ENCODE data around the gene ATG4A.

The ATG4A gene

DNA sequence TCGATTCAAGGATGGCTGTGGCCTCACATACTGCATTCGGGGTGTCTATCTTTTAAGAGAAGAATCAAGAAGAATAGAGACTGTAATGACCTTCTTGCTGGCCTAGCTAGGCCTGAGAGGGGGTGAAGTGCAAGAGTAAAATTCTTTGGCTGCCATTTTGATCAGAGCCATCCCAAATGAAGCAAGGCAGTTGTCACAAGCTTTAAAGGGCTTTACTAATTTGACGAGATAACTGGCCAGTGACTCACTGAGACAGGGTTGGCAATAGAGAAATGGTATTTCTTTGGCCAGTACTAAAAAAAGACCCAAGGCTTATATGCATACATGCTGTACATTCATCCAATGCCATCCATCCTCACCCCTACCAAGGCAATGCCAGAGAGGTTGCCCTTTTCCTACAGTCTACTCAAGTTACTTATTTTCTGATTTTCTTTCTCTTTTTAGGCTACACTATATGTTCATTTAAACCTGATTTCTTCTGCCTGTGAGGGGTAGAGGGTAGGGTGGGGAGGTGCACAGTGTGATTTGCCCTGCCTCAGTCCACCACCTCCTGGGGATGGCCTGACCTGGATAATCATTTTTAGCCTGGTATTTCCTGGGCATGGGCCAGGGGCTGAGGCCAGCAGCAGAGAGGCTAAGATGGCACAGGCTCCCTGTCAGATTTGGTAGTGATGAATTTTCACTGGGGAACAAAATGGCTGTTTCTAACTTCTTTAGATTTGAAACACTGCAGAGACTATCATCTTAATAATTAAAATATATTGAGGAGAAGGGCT lies 32.2 kb downstream of the ATG4A start:
- Histone ChIP-seq H2BK120ac (ENCODE audit: low read depth, low read length) (no peak overlapping the region), H3K79me1 (replicated peaks; ENCODE audit: low read length, poor library complexity, severe bottlenecking) (no peaks in the 10 kb centered on the region), H2BK5ac (ENCODE audit: low read depth, low read length, poor library complexity, severe bottlenecking) (no peak overlapping the region), H3K4me2 (ENCODE audit: low read length, poor library complexity, severe bottlenecking) (no peak overlapping the region), H3K9me3 (ENCODE audit: control insufficient read depth, low read length) (no peaks in the 10 kb centered on the region), H2BK15ac (ENCODE audit: low read depth, poor library complexity, severe bottlenecking) (no peak overlapping the region), H4K8ac (ENCODE audit: low read length) (no peak overlapping the region), H3K14ac (ENCODE audit: low read length in 2 of 2) (no peak overlapping the region), H3K36me3 (ENCODE audit: control insufficient read depth in 1 of 2, insufficient read depth in 2 of 2, low read depth in 1 of 2, low read length in 2 of 2) (peaks cover 0 to 10% of the 10 kb centered on the region in 2 experiments), H3K27ac (ENCODE audit: low read length, poor library complexity, severe bottlenecking) (no peak overlapping the region), H3K4me1 (ENCODE audit: control insufficient read depth, insufficient read depth, low read depth, low read length) (peaks cover 2% of the 10 kb centered on the region), H3K27me3 (ENCODE audit: control insufficient read depth in 1 of 2, insufficient read depth in 1 of 2, low read length in 2 of 2) (peaks cover 0 to 31% of the 10 kb centered on the region in 2 experiments), H3K18ac (ENCODE audit: low read depth in 1 of 2, low read length in 2 of 2) (peak overlapping the region in 1 of 2 experiments; percentile 21), H3K23ac (ENCODE audit: low read length in 2 of 2) (no peak overlapping the region), H2AK5ac (ENCODE audit: low read length, severe bottlenecking) (no peak overlapping the region), H4K91ac (ENCODE audit: low read length) (peak overlapping the region; percentile 27), H3K4ac (ENCODE audit: low read depth in 1 of 2, low read length in 2 of 2) (no peak overlapping the region), H2BK12ac (ENCODE audit: low read length in 2 of 2) (no peak overlapping the region), H3K9ac (ENCODE audit: low read length) (peak overlapping the region; percentile 57), H3K4me3 (ENCODE audit: insufficient read depth in 1 of 2, low read depth in 1 of 2, low read length in 2 of 2) (no peak overlapping the region), H2AFZ (ENCODE audit: low read depth, low read length) (no peak overlapping the region)
- WGBS: 97% methylated on average over 3 of the region's 3 CpGs
- no peak for DNase-seq

DNA sequence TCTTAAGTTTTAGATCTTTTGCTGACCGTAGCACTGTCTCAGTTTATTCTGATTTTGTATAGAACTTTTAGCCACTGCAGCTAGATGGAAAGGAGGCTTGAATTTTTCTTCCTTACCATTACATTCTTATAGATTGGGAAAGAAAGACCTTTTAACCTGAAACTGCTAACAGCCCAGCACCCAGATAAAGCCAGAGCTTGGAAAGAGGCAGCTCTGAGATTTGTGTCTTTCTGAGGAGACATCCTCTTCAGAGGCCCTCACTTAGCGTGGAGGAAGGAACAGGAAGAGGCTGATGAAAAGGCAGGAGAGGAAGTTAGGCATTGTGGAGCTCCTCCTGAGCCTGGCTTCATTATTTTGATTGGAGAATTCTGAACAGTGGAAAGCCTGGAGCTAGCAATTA lies 35.1 kb downstream of the ATG4A start:
- Histone ChIP-seq H2BK5ac (ENCODE audit: low read depth, low read length, poor library complexity, severe bottlenecking) (no peak overlapping the region), H2AFZ (ENCODE audit: low read depth, low read length) (no peak overlapping the region), H4K91ac (ENCODE audit: low read length) (no peak overlapping the region), H3K9me3 (ENCODE audit: control insufficient read depth, low read length) (no peaks in the 10 kb centered on the region), H3K4me2 (ENCODE audit: low read length, poor library complexity, severe bottlenecking) (no peak overlapping the region), H2BK12ac (ENCODE audit: low read length in 2 of 2) (no peak overlapping the region), H4K8ac (ENCODE audit: low read length) (no peak overlapping the region), H3K9ac (ENCODE audit: low read length) (no peak overlapping the region), H2BK15ac (ENCODE audit: low read depth, poor library complexity, severe bottlenecking) (no peak overlapping the region), H3K36me3 (ENCODE audit: control insufficient read depth in 1 of 2, insufficient read depth in 2 of 2, low read depth in 1 of 2, low read length in 2 of 2) (peaks cover 0 to 10% of the 10 kb centered on the region in 2 experiments), H3K27me3 (ENCODE audit: control insufficient read depth in 1 of 2, insufficient read depth in 1 of 2, low read length in 2 of 2) (peaks cover 0 to 35% of the 10 kb centered on the region in 2 experiments), H3K23ac (ENCODE audit: low read length in 2 of 2) (no peak overlapping the region), H2BK120ac (ENCODE audit: low read depth, low read length) (no peak overlapping the region), H2AK5ac (ENCODE audit: low read length, severe bottlenecking) (no peak overlapping the region), H3K4me1 (ENCODE audit: control insufficient read depth, insufficient read depth, low read depth, low read length) (peaks cover 2% of the 10 kb centered on the region), H3K79me1 (replicated peaks; ENCODE audit: low read length, poor library complexity, severe bottlenecking) (no peaks in the 10 kb centered on the region), H3K4me3 (ENCODE audit: insufficient read depth in 1 of 2, low read depth in 1 of 2, low read length in 2 of 2) (no peak overlapping the region), H3K4ac (ENCODE audit: low read depth in 1 of 2, low read length in 2 of 2) (no peak overlapping the region), H3K14ac (ENCODE audit: low read length in 2 of 2) (no peak overlapping the region), H3K27ac (ENCODE audit: low read length, poor library complexity, severe bottlenecking) (no peak overlapping the region), H3K18ac (ENCODE audit: low read depth in 1 of 2, low read length in 2 of 2) (no peak overlapping the region)
- 50% methylated on average over 1 of the region's 2 CpGs for WGBS
- DNase-seq: peak; percentile 19

DNA sequence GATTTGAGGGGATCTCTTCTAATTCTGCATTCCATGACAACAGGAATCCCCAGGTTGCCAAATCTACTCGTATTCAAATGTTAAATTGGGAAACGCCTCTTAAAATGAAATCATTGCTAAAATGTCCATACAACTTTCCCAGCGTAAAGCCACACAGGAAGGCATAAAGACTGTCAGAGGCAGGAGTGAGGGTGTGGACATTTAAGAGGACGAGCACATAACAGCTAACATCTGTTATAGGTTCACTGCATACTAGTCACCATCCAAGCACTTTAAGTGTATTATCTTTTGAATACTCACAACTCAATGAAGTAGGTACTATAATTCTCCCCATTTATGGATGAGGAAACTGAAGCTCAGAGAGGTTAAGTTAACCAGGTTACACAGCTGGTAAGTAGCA lies 35.6 kb downstream of the ATG4A start:
- H3K4me1 ChIP-seq (ENCODE audit: control insufficient read depth, insufficient read depth, low read depth, low read length): peaks cover 2% of the 10 kb centered on the region
- H2BK120ac ChIP-seq (ENCODE audit: low read depth, low read length): no peak overlapping the region
- H2AFZ ChIP-seq (ENCODE audit: low read depth, low read length): no peak overlapping the region
- no peaks in the 10 kb centered on the region for H3K9me3 ChIP-seq (ENCODE audit: control insufficient read depth, low read length)
- no peak for DNase-seq
- H3K4me3 ChIP-seq (ENCODE audit: insufficient read depth in 1 of 2, low read depth in 1 of 2, low read length in 2 of 2): no peak overlapping the region
- no peak overlapping the region for H3K9ac ChIP-seq (ENCODE audit: low read length)
- no peak overlapping the region for H2BK12ac ChIP-seq (ENCODE audit: low read length in 2 of 2)
- H3K27me3 ChIP-seq (ENCODE audit: control insufficient read depth in 1 of 2, insufficient read depth in 1 of 2, low read length in 2 of 2): peaks cover 0 to 30% of the 10 kb centered on the region in 2 experiments
- H3K36me3 ChIP-seq (ENCODE audit: control insufficient read depth in 1 of 2, insufficient read depth in 2 of 2, low read depth in 1 of 2, low read length in 2 of 2): peaks cover 0 to 10% of the 10 kb centered on the region in 2 experiments
- H4K91ac ChIP-seq (ENCODE audit: low read length): no peak overlapping the region
- 94% methylated on average over 3 of the region's 4 CpGs for WGBS
- H3K79me1 ChIP-seq (replicated peaks; ENCODE audit: low read length, poor library complexity, severe bottlenecking): no peaks in the 10 kb centered on the region
- H3K18ac ChIP-seq (ENCODE audit: low read depth in 1 of 2, low read length in 2 of 2): peak overlapping the region in 1 of 2 experiments; percentile 52
- no peak overlapping the region for H3K14ac ChIP-seq (ENCODE audit: low read length in 2 of 2)
- no peak overlapping the region for H3K4me2 ChIP-seq (ENCODE audit: low read length, poor library complexity, severe bottlenecking)
- H2BK15ac ChIP-seq (ENCODE audit: low read depth, poor library complexity, severe bottlenecking): no peak overlapping the region
- no peak overlapping the region for H3K27ac ChIP-seq (ENCODE audit: low read length, poor library complexity, severe bottlenecking)
- H2BK5ac ChIP-seq (ENCODE audit: low read depth, low read length, poor library complexity, severe bottlenecking): no peak overlapping the region
- no peak overlapping the region for H4K8ac ChIP-seq (ENCODE audit: low read length)
- H2AK5ac ChIP-seq (ENCODE audit: low read length, severe bottlenecking): no peak overlapping the region
- no peak overlapping the region for H3K4ac ChIP-seq (ENCODE audit: low read depth in 1 of 2, low read length in 2 of 2)
- H3K23ac ChIP-seq (ENCODE audit: low read length in 2 of 2): no peak overlapping the region

DNA sequence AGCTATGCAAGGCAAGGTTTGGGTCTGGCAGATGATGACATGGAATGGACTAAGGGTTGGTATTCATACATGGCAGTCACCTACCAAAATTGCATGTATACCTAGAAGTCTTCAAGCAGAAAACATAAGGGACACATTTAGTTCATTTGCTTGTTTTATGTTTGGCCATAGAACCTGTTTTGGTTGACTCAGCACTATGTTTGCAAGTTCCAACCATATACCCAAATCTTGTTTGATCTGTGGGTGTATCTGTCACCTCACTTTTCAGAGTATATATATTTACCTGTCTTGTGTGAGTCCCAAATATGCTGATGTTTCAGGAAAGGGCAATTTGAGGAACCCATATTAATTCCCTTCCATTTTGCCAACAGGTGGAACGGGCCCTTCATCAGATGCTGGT lies 39.3 kb downstream of the ATG4A start:
- H3K36me3 ChIP-seq (ENCODE audit: control insufficient read depth in 1 of 2, insufficient read depth in 2 of 2, low read depth in 1 of 2, low read length in 2 of 2): peaks cover 0 to 23% of the 10 kb centered on the region in 2 experiments
- no peak overlapping the region for H2AFZ ChIP-seq (ENCODE audit: low read depth, low read length)
- H3K23ac ChIP-seq (ENCODE audit: low read length in 2 of 2): no peak overlapping the region
- H2BK12ac ChIP-seq (ENCODE audit: low read length in 2 of 2): no peak overlapping the region
- no peak overlapping the region for H3K9ac ChIP-seq (ENCODE audit: low read length)
- H4K8ac ChIP-seq (ENCODE audit: low read length): no peak overlapping the region
- DNase-seq: no peak
- H3K18ac ChIP-seq (ENCODE audit: low read depth in 1 of 2, low read length in 2 of 2): no peak overlapping the region
- H2BK5ac ChIP-seq (ENCODE audit: low read depth, low read length, poor library complexity, severe bottlenecking): no peak overlapping the region
- no peak overlapping the region for H2BK120ac ChIP-seq (ENCODE audit: low read depth, low read length)
- H3K27ac ChIP-seq (ENCODE audit: low read length, poor library complexity, severe bottlenecking): no peak overlapping the region
- no peak overlapping the region for H2BK15ac ChIP-seq (ENCODE audit: low read depth, poor library complexity, severe bottlenecking)
- no peaks in the 10 kb centered on the region for H3K9me3 ChIP-seq (ENCODE audit: control insufficient read depth, low read length)
- no peak overlapping the region for H2AK5ac ChIP-seq (ENCODE audit: low read length, severe bottlenecking)
- H4K91ac ChIP-seq (ENCODE audit: low read length): no peak overlapping the region
- H3K4me2 ChIP-seq (ENCODE audit: low read length, poor library complexity, severe bottlenecking): no peak overlapping the region
- no peak overlapping the region for H3K14ac ChIP-seq (ENCODE audit: low read length in 2 of 2)
- 83% methylated on average over 1 of the region's 1 CpG for WGBS
- H3K4me3 ChIP-seq (ENCODE audit: insufficient read depth in 1 of 2, low read depth in 1 of 2, low read length in 2 of 2): no peak overlapping the region
- peaks cover 0 to 32% of the 10 kb centered on the region in 2 experiments for H3K27me3 ChIP-seq (ENCODE audit: control insufficient read depth in 1 of 2, insufficient read depth in 1 of 2, low read length in 2 of 2)
- H3K79me1 ChIP-seq (replicated peaks; ENCODE audit: low read length, poor library complexity, severe bottlenecking): no peaks in the 10 kb centered on the region
- H3K4me1 ChIP-seq (ENCODE audit: control insufficient read depth, insufficient read depth, low read depth, low read length): no peaks in the 10 kb centered on the region
- H3K4ac ChIP-seq (ENCODE audit: low read depth in 1 of 2, low read length in 2 of 2): no peak overlapping the region
